Liver (tissue), 9 donors: ENCODE results near the gene ATF7IP. TPM values are rescaled to one million over a fixed set of nuclear protein-coding genes. Genes with fewer than 3 reads are reported as not detected.
"Not testable (repeated sequence)": the region's sequence is repeated elsewhere in the genome, so short reads cannot be mapped to it uniquely, and the experiment has no call there.

Source experiments
- DNase-seq: peaks from one replicate; pipeline ENCODE4 v3.0.0-alpha.2; 2017; ENCODE audit warnings: low spot score
- H3K27ac ChIP-seq, 2 donors: one replicate each; pipeline ENCODE4 v1.7.0; 2013; ENCODE audit warnings: inconsistent platforms in 2 of 2, low read length in 2 of 2, control low read depth in 1 of 2, low read depth in 1 of 2, mild to moderate bottlenecking in 1 of 2
- H3K27me3 ChIP-seq, 4 donors: one replicate each; pipeline versions ENCODE4 v1.6.1 to v1.7.0; 2013; ENCODE audit warnings: low read length in 3 of 4, inconsistent platforms in 1 of 4, mild to moderate bottlenecking in 1 of 4, moderate library complexity in 1 of 4; ENCODE audit not compliant: control insufficient read depth in 4 of 4, insufficient read depth in 4 of 4
- H3K36me3 ChIP-seq, 4 donors: one replicate each; pipeline versions ENCODE4 v1.6.1 to v1.7.0; 2013; ENCODE audit warnings: low read length in 3 of 4, mild to moderate bottlenecking in 3 of 4, low read depth in 1 of 4, moderate library complexity in 1 of 4; ENCODE audit not compliant: control insufficient read depth in 4 of 4, insufficient read depth in 3 of 4
- H3K4me1 ChIP-seq, 4 donors: one replicate each; pipeline versions ENCODE4 v1.6.1 to v1.7.0; 2013; ENCODE audit warnings: low read length in 3 of 4, mild to moderate bottlenecking in 3 of 4, moderate library complexity in 1 of 4; ENCODE audit not compliant: control insufficient read depth in 4 of 4, insufficient read depth in 4 of 4
- H3K4me3 ChIP-seq, 3 donors: one replicate each; pipeline versions ENCODE4 v1.6.1 to v1.7.0; 2013; ENCODE audit warnings: low read length in 3 of 3, control low read depth in 1 of 3, low read depth in 1 of 3, mild to moderate bottlenecking in 1 of 3
- H3K9ac ChIP-seq, 2 donors: one replicate each; pipeline ENCODE4 v1.7.0; 2013; ENCODE audit warnings: low read length in 2 of 2, mild to moderate bottlenecking in 2 of 2, moderate library complexity in 2 of 2, control low read depth in 1 of 2, low read depth in 1 of 2
- H3K9me3 ChIP-seq, 4 donors: one replicate each; pipeline versions ENCODE4 v1.6.1 to v1.7.0; 2013; ENCODE audit warnings: low read length in 3 of 4; ENCODE audit not compliant: control insufficient read depth in 4 of 4
- ATF3 ChIP-seq: IDR thresholded peaks from 2 replicates; pipeline ENCODE4 v1.6.1; 2016; ENCODE audit warnings: antibody characterized with exemption
- CTCF ChIP-seq: fragments of 150-350 bp; IDR thresholded peaks from 2 replicates; pipeline ENCODE4 v1.5.1; 2017; ENCODE audit warnings: improper control_type of control experiment, low read depth, low read length; ENCODE audit not compliant: missing input control
- EGR1 ChIP-seq, 2 donors: IDR thresholded peaks; 2 replicates each; pipeline ENCODE4 v1.6.1; 2016 to 2018; ENCODE audit warnings: antibody characterized with exemption in 2 of 2, low read depth in 2 of 2
- GABPA ChIP-seq, 2 donors: IDR thresholded peaks in 1 of 2; conservative IDR thresholded peaks in 1 of 2; 2 replicates each; pipeline ENCODE4 v1.6.1; 2016; ENCODE audit warnings: antibody characterized with exemption in 2 of 2, mild to moderate bottlenecking in 1 of 2, moderate library complexity in 1 of 2
- HNF4G ChIP-seq: IDR thresholded peaks from 2 replicates; pipeline ENCODE4 v1.6.1; 2016; ENCODE audit warnings: antibody characterized with exemption
- MAX ChIP-seq: IDR thresholded peaks from 2 replicates; pipeline ENCODE4 v1.6.1; 2016; ENCODE audit warnings: antibody characterized with exemption
- REST ChIP-seq: IDR thresholded peaks from 2 replicates; pipeline ENCODE4 v1.6.1; 2016; ENCODE audit warnings: antibody characterized with exemption, mild to moderate bottlenecking
- SP1 ChIP-seq: IDR thresholded peaks from 2 replicates; pipeline ENCODE4 v1.6.1; 2018; ENCODE audit warnings: antibody characterized with exemption, mild to moderate bottlenecking
- TAF1 ChIP-seq: conservative IDR thresholded peaks from 2 replicates; pipeline ENCODE4 v1.6.1; 2016; ENCODE audit warnings: antibody characterized with exemption, mild to moderate bottlenecking
- YY1 ChIP-seq: IDR thresholded peaks from 2 replicates; pipeline ENCODE4 v1.6.1; 2016; ENCODE audit warnings: antibody characterized with exemption, mild to moderate bottlenecking
- ZBTB33 ChIP-seq: IDR thresholded peaks from 2 replicates; pipeline ENCODE4 v1.6.1; 2016; ENCODE audit warnings: antibody characterized with exemption
- WGBS: extraction: QIAGEN DNeasy Blood & Tissue Kit; methylation state at CpG from one replicate; pipeline ENCODE4 v1.1.7; 2013; 5-methylcytosine and 5-hydroxymethylcytosine counted together
- polyA plus RNA-seq, 2 donors: library from polyadenylated mRNA; stranded (reverse) in 1 of 2; unstranded in 1 of 2; fragments of 200-250 nt in 1 of 2; fragments of >200 nt in 1 of 2; fragmentation: Nextera tagmentation in 1 of 2; extraction: Ambion mirVana in 1 of 2; gene quantifications; one replicate each; pipeline versions ENCODE4 v1.2.1 to v1.2.3, GENCODE V29; 2013 to 2015
- total RNA-seq, 2 donors: library from RNA; depleted of rRNA; stranded (reverse); fragments of >200 nt; gene quantifications; one replicate each; pipeline ENCODE4 v1.2.3, GENCODE V29; 2014
- donor health status: healthy.
- donor health status: healthy.
- donor health status: healthy.
- donor health status: healthy.
- donor health status: healthy.

ATF7IP gene
- total and polyA plus RNA-seq, 4 donors: 3.9 to 25.6 (median 19.9) TPM

GRCh38 chr12:14317362-14318146 lies 47.9 kb upstream of the ATF7IP start:
- H3K27me3 ChIP-seq: no peaks in the 10 kb centered on the region
- no peak for DNase-seq
- H3K9me3 ChIP-seq: no peaks in the 10 kb centered on the region
- H3K9ac ChIP-seq: no peak overlapping the region
- no peak overlapping the region for H3K4me3 ChIP-seq
- TF ChIP-seq ZBTB33 (no peak), TAF1 (no peak), GABPA (IDR thresholded peaks at IDR 0.05 in 1 of 2, conservative IDR thresholded peaks at IDR 0.05 in 1 of 2) (no peak), CTCF (no peak)
- 85% methylated on average over 4 of the region's 4 CpGs for WGBS
- no peak overlapping the region for H3K27ac ChIP-seq
- no peaks in the 10 kb centered on the region for H3K36me3 ChIP-seq
- no peaks in the 10 kb centered on the region for H3K4me1 ChIP-seq

- H3K9ac ChIP-seq, H3K4me3 ChIP-seq, H3K9me3 ChIP-seq, H3K4me1 ChIP-seq, DNase-seq, H3K27ac ChIP-seq, H3K27me3 ChIP-seq, H3K36me3 ChIP-seq: not testable (repeated sequence)
- 95% methylated on average over 38 of the region's 38 CpGs for WGBS
Measured at GRCh38 chr12:14319704-14320427, 45.6 kb upstream of the ATF7IP start.

GRCh38 chr12:14322403-14322802 lies 43.1 kb upstream of the ATF7IP start:
- DNase-seq: no peak
- H3K27ac ChIP-seq: no peak overlapping the region
- no peak overlapping the region for H3K9ac ChIP-seq
- no peaks in the 10 kb centered on the region for H3K36me3 ChIP-seq
- H3K9me3 ChIP-seq: no peaks in the 10 kb centered on the region
- no peak overlapping the region for H3K4me3 ChIP-seq
- no peaks in the 10 kb centered on the region for H3K27me3 ChIP-seq
- TF ChIP-seq ATF3 (no peak), EGR1 (IDR thresholded peaks at IDR 0.05; ENCODE audit: low read depth in 2 of 2) (no peak), ZBTB33 (no peak), REST (no peak), GABPA (IDR thresholded peaks at IDR 0.05 in 1 of 2, conservative IDR thresholded peaks at IDR 0.05 in 1 of 2) (no peak), YY1 (no peak), SP1 (no peak), MAX (no peak), HNF4G (no peak), CTCF (no peak)
- H3K4me1 ChIP-seq: no peaks in the 10 kb centered on the region
